HepG2 (cell line): ENCODE measurements around the gene SUSD6. TPM values are rescaled to one million over a fixed set of nuclear protein-coding genes. Genes with fewer than 3 reads are reported as not detected.

ENCODE experiments used
- JUNB ChIP-seq: sonication (generic); formaldehyde crosslinking; IDR thresholded peaks from 2 replicates; pipeline ENCODE4 v1.8.0; 2022; ENCODE audit warnings: missing genetic modification reagents, mild to moderate bottlenecking, borderline replicate concordance
- KDM4B ChIP-seq: sonication (generic); formaldehyde crosslinking; IDR thresholded peaks from 2 replicates; pipeline ENCODE4 v1.4.0; 2020; ENCODE audit warnings: missing genetic modification reagents
- MED1 ChIP-seq: sonication (generic); formaldehyde crosslinking; IDR thresholded peaks from 2 replicates; pipeline ENCODE4 v1.4.0; 2020; ENCODE audit warnings: missing genetic modification reagents
- NBN ChIP-seq: fragments of 450-650 bp; conservative IDR thresholded peaks from 2 replicates; pipeline ENCODE4 v1.6.1; 2017
- POGZ ChIP-seq: sonication (generic); formaldehyde crosslinking; IDR thresholded peaks from 2 replicates; pipeline ENCODE4 v1.4.0; 2020; ENCODE audit warnings: mild to moderate bottlenecking, missing genetic modification reagents
- PPARG ChIP-seq: conservative IDR thresholded peaks from 2 replicates; pipeline ENCODE4 v1.6.1; 2016; ENCODE audit warnings: missing biosample characterization, missing genetic modification reagents
- RFX5 ChIP-seq: IDR thresholded peaks from 2 replicates; pipeline ENCODE4 v1.6.1; 2011; ENCODE audit warnings: low read depth, low read length, improper control_type of control experiment
- SMAD3 ChIP-seq: sonication (generic); formaldehyde crosslinking; IDR thresholded peaks from 2 replicates; pipeline ENCODE4 v1.4.0; 2020; ENCODE audit warnings: missing genetic modification reagents
- SRSF4 ChIP-seq: fragments of 200-400 bp; formaldehyde crosslinking; IDR thresholded peaks from one replicate; pipeline ENCODE4 v1.6.1; 2018; ENCODE audit warnings: mild to moderate bottlenecking, low read depth, low read length, moderate library complexity; ENCODE audit not compliant: poor library complexity, severe bottlenecking
- TARDBP ChIP-seq: sonication (generic); formaldehyde crosslinking; IDR thresholded peaks from 2 replicates; pipeline ENCODE4 v1.8.0; 2022; ENCODE audit warnings: mild to moderate bottlenecking, missing genetic modification reagents
- TEAD3 ChIP-seq: optimal IDR thresholded peaks from 2 replicates; pipeline ENCODE3; 2016; ENCODE audit warnings: borderline replicate concordance
- ZNF101 ChIP-seq: sonication (generic); formaldehyde crosslinking; IDR thresholded peaks from 2 replicates; pipeline ENCODE4 v1.4.0; 2020; ENCODE audit warnings: mild to moderate bottlenecking, low read depth, missing genetic modification reagents, borderline replicate concordance
- ZNF207 ChIP-seq: fragments of 450-650 bp; IDR thresholded peaks from 2 replicates; pipeline ENCODE4 v1.6.1; 2016; ENCODE audit warnings: antibody characterized with exemption, borderline replicate concordance
- ZNF34 ChIP-seq: sonication (generic); formaldehyde crosslinking; IDR thresholded peaks from 2 replicates; pipeline ENCODE4 v1.4.0; 2020; ENCODE audit warnings: mild to moderate bottlenecking, missing genetic modification reagents, borderline replicate concordance
- polyA plus RNA-seq, 8 experiments: library from polyadenylated mRNA; depleted of rRNA in 3 of 8; stranded (reverse) in 7 of 8; unstranded in 1 of 8; fragments of >200 nt; fragmentation: Illumina TruSeq in 4 of 8; extraction: Trizol in 4 of 8; gene quantifications; 2 replicates each; pipeline versions ENCODE4 v1.2.1 to v1.2.3, GENCODE V29; 2011 to 2016; ENCODE audit warnings: low read depth in 4 of 8, missing spikeins in 1 of 8, mixed read lengths in 1 of 8; ENCODE audit not compliant: insufficient read depth in 1 of 8
- total RNA-seq, 5 experiments: library from RNA; depleted of rRNA; stranded (reverse); fragments of >200 nt; fragmentation: Illumina TruSeq; extraction: Trizol; gene quantifications; 2 replicates each; pipeline ENCODE4 v1.2.3, GENCODE V29; 2016; ENCODE audit warnings: low read depth in 1 of 5
- TF ChIP-seq, protein P1 (sequence below): sonication (generic); formaldehyde crosslinking; IDR thresholded peaks from 2 replicates; pipeline ENCODE4 v1.5.1; 2020; ENCODE audit warnings: mild to moderate bottlenecking, missing genetic modification reagents, moderate library complexity
- TF ChIP-seq, protein P2 (sequence below): sonication (generic); formaldehyde crosslinking; IDR thresholded peaks from 2 replicates; pipeline ENCODE4 v1.9.0; 2021; ENCODE audit warnings: missing genetic modification reagents, mild to moderate bottlenecking, borderline replicate concordance
- TF ChIP-seq, protein P3 (sequence below): sonication (generic); formaldehyde crosslinking; IDR thresholded peaks from 2 replicates; pipeline ENCODE4 v1.4.0; 2020; ENCODE audit warnings: low read depth, missing genetic modification reagents
- TF ChIP-seq, protein P4 (sequence below): sonication (generic); formaldehyde crosslinking; IDR thresholded peaks from 2 replicates; pipeline ENCODE4 v1.4.0; 2020; ENCODE audit warnings: missing genetic modification reagents

Gene SUSD6
- total and polyA plus RNA-seq, 2 of the 13 experiments (the other 11 are each of a cell fraction or from before 2014, with no cell fraction given): 7.2 to 7.4 TPM

DNA sequence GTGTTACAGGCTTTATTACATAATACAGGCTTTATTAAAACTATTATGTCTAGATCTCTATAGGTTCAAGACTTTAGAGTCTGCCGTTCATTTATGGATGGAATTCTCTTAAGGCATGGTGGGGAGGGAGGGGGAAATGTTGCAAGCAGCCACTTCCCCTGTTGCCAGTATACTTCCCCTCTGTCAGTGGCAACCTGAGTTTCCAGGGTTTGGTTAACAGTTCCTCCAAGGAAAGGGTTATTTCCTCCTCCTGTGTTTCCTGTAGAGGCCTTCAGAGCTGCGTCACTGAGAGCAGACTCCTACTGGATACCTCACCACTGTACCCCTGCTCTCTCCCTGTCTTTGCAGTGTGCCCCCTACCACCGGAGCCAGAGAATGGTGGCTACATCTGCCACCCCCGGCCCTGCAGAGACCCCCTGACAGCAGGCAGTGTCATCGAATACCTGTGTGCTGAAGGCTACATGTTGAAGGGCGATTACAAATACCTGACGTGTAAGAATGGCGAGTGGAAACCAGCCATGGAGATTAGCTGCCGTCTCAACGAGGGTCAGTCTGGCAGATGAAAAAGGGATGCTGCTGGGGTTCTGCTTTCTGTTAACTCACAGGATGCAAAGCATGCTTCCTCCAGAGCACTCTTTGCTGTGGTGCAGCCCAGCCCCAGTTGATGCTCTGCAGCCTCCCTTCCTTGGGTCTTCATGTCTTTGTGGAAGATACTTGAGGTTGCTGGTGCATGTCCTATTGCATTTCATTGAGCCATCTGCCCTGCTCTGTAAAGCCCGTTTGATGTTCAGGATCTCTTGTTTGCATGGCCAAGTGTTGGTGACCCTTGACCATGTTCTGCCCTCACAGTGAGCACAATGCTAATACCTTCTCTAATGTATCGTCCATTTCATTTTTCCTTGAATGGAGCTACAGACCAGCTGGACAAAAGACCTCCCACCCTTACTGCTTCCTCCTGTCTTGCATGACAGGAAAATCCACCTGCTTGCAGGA, 91.9 kb downstream of the SUSD6 start (continued):
- TF ChIP-seq, protein P1, sequence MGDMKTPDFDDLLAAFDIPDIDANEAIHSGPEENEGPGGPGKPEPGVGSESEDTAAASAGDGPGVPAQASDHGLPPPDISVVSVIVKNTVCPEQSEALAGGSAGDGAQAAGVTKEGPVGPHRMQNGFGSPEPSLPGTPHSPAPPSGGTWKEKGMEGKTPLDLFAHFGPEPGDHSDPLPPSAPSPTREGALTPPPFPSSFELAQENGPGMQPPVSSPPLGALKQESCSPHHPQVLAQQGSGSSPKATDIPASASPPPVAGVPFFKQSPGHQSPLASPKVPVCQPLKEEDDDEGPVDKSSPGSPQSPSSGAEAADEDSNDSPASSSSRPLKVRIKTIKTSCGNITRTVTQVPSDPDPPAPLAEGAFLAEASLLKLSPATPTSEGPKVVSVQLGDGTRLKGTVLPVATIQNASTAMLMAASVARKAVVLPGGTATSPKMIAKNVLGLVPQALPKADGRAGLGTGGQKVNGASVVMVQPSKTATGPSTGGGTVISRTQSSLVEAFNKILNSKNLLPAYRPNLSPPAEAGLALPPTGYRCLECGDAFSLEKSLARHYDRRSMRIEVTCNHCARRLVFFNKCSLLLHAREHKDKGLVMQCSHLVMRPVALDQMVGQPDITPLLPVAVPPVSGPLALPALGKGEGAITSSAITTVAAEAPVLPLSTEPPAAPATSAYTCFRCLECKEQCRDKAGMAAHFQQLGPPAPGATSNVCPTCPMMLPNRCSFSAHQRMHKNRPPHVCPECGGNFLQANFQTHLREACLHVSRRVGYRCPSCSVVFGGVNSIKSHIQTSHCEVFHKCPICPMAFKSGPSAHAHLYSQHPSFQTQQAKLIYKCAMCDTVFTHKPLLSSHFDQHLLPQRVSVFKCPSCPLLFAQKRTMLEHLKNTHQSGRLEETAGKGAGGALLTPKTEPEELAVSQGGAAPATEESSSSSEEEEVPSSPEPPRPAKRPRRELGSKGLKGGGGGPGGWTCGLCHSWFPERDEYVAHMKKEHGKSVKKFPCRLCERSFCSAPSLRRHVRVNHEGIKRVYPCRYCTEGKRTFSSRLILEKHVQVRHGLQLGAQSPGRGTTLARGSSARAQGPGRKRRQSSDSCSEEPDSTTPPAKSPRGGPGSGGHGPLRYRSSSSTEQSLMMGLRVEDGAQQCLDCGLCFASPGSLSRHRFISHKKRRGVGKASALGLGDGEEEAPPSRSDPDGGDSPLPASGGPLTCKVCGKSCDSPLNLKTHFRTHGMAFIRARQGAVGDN: peak; percentile 25
- TF ChIP-seq TEAD3 (CRISPR knock-in tag) (no peak), POGZ (no peak), NBN (no peak), MED1 (CRISPR knock-in tag) (no peak), ZNF207 (no peak), SRSF4 (no peak), KDM4B (CRISPR knock-in tag) (no peak), JUNB (CRISPR knock-in tag) (no peak), SMAD3 (CRISPR knock-in tag) (no peak), TARDBP (CRISPR knock-in tag) (0 out of 2 replicates have a peak, but pooled peaks have one; percentile 31), PPARG (CRISPR knock-in tag) (peak; percentile 58; the same call in 1 of the 2 replicates), ZNF34 (CRISPR knock-in tag) (no peak), RFX5 (no peak), ZNF101 (CRISPR knock-in tag) (no peak)
- TF ChIP-seq, protein P2, sequence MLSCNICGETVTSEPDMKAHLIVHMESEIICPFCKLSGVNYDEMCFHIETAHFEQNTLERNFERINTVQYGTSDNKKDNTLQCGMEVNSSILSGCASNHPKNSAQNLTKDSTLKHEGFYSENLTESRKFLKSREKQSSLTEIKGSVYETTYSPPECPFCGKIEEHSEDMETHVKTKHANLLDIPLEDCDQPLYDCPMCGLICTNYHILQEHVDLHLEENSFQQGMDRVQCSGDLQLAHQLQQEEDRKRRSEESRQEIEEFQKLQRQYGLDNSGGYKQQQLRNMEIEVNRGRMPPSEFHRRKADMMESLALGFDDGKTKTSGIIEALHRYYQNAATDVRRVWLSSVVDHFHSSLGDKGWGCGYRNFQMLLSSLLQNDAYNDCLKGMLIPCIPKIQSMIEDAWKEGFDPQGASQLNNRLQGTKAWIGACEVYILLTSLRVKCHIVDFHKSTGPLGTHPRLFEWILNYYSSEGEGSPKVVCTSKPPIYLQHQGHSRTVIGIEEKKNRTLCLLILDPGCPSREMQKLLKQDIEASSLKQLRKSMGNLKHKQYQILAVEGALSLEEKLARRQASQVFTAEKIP (CRISPR knock-in tag): no peak
- TF ChIP-seq, protein P3, sequence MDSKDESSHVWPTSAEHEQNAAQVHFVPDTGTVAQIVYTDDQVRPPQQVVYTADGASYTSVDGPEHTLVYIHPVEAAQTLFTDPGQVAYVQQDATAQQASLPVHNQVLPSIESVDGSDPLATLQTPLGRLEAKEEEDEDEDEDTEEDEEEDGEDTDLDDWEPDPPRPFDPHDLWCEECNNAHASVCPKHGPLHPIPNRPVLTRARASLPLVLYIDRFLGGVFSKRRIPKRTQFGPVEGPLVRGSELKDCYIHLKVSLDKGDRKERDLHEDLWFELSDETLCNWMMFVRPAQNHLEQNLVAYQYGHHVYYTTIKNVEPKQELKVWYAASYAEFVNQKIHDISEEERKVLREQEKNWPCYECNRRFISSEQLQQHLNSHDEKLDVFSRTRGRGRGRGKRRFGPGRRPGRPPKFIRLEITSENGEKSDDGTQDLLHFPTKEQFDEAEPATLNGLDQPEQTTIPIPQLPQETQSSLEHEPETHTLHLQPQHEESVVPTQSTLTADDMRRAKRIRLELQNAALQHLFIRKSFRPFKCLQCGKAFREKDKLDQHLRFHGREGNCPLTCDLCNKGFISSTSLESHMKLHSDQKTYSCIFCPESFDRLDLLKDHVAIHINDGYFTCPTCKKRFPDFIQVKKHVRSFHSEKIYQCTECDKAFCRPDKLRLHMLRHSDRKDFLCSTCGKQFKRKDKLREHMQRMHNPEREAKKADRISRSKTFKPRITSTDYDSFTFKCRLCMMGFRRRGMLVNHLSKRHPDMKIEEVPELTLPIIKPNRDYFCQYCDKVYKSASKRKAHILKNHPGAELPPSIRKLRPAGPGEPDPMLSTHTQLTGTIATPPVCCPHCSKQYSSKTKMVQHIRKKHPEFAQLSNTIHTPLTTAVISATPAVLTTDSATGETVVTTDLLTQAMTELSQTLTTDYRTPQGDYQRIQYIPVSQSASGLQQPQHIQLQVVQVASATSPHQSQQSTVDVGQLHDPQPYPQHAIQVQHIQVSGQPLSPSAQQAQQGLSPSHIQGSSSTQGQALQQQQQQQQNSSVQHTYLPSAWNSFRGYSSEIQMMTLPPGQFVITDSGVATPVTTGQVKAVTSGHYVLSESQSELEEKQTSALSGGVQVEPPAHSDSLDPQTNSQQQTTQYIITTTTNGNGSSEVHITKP (CRISPR knock-in tag): no peak
- TF ChIP-seq, protein P4, sequence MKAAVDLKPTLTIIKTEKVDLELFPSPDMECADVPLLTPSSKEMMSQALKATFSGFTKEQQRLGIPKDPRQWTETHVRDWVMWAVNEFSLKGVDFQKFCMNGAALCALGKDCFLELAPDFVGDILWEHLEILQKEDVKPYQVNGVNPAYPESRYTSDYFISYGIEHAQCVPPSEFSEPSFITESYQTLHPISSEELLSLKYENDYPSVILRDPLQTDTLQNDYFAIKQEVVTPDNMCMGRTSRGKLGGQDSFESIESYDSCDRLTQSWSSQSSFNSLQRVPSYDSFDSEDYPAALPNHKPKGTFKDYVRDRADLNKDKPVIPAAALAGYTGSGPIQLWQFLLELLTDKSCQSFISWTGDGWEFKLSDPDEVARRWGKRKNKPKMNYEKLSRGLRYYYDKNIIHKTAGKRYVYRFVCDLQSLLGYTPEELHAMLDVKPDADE (CRISPR knock-in tag): no peak
